IPS-NIHi7 (cell line): ENCODE results near the gene MFSD2A.
"Not testable (repeated sequence)": the region's sequence is repeated elsewhere in the genome, so short reads cannot be mapped to it uniquely, and the experiment has no call there.

Experiments
- DNase-seq: peaks from one replicate; pipeline ENCODE4 v3.0.0; 2012; ENCODE audit warnings: mixed read lengths; ENCODE audit errors: extremely low spot score

Gene MFSD2A

DNA sequence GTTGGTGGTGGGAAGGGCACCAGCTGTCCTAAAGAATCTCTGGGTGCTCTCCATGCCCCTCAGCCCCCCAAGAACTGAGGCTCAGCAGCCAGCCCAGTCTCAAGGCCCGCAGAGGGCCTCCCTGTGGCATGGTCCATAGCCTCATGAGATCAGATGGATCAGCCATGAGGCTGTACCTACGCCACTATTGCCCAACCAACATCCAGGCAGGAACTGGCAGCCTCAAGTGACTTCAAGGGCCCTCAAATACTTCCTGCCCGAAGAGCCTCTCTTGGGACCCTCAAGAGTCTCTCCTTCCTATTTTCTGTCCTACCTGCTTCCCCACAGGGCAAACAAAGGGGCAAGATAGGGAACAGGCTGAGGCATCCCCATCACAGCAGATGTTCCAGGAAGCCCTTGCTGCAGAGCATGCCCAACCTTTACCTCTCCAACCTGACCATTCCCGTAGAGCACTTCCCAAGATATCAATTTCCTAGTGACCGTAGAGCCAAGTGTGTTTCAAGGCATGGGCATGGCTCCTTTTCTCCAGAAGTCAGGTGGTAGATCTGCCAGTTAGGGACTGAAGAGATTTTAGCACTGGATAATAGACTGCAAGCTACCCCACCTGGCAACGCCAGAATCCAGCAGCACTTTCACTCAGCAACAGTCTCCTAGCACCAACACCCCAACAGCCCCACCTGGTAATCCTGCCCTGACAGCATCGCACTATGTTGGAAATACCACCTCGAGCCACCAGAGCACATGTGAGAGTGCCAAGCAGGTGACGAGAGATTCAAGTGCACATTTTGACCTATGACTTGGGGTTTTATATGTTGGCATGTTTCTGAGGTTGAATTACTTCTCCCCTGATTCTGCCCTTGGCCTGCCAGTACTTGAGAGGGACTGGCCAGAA is 13.7 kb upstream of the MFSD2A start:
- no peak for DNase-seq

DNA sequence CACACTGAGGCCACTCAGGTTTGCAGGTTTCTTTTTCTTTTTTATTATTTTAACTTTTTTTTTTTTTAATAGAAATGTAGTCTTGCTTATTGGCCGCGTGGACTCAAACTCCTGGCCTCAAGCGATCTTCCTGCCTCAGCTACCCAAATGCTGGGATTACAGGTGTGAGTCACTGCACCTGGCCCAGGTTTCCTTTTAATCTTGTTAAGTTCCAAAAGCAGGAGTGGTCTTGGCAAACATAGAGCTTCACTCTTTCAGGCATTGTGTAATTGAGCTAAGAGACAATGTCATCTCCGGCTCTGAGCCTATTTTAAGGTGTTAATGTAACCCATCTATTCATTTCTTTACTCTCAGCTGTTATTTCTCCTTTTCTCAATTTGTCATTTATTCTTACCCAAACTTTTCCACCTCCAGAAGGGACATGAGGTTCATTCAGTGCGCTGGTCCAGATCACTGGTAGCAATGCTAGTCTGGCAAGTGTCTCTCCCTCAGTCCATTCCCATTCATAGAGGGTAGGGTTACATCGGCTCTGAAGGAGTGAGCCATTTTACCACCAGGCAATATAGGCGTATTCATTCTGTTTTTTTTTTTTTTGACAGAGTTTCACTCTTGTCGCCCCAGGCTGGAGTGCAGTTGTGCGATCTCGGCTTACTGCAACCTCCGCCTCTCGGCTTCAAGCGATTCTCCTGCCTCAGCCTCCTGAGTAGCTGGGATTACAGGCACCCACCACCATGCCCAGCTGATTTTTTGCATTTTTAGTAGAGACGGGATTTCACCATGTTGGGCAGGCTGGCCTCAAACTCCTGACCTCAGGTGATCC is 11.3 kb upstream of the MFSD2A start:
- no peak for DNase-seq

DNA sequence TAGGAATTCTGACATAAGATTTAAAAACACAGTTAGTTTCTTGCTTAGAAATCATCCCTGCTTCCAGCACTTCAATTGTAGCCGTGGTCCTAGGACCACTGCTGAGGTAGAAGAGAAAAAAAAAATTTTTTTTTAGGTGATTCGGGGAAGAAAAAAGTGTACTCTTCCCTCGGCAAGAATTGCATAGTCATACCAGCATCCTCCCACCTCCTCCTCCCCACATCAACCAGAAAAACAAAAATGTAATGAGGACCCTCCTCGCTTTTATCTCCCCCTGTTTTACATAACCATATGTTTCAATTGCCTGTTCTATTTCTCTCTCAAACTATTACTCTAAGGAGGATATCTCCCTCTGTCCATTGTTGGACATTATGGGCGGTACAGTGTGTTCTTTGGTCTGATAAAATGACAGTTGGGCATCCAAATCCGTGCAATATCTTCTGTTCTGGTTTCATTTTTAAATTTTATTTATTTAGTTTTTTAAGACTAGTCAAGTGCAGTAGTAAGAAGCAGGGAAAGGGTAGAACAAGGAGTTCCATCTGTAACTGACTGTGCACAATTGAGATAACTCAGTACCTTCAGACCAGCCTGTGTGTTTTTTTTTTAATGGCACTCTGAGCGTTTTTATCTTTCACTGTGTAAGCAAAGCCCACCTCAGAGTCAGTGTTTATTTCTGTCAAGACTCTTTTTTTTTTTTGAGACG is 10.4 kb upstream of the MFSD2A start:
- no peak for DNase-seq

DNA sequence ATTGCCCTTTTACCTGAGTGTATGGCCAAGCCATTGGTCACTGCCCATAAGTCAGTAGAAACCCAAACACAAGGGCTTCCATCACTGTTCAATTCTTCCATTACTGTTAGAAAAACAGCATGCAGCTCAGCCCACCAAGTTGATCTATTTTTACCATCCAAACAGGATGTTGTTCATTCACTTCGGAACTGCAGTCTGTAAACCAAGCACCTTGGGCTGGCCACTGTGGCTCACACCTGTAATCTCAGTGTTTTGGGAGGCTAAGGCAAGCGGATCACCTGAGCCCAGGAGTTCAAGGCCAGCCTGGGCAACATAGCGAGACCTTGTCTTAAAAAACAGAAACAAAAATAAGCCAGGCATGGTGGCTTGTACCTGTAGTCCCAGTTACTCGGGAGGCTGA is 8.7 kb upstream of the MFSD2A start:
- no peak for DNase-seq

DNA sequence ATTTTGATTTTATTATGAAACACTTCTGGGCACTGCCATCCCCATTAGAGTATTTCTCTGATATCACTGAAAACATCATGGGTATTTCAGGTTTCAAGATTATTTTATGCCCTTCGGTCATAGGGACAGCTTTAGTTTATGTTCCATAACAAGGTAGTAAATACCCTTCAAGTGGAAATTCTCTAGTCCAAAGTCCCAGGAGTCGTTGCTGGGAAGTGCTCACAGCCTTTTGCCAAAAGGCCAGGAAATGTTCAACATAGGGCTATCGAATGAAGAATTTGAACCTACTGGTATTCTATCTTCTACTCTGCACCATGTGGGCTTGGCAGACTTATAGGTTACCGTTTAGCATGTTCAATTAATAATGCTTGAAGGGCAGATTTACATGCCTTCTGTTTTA is 7.7 kb upstream of the MFSD2A start:
- no peak for DNase-seq

DNA sequence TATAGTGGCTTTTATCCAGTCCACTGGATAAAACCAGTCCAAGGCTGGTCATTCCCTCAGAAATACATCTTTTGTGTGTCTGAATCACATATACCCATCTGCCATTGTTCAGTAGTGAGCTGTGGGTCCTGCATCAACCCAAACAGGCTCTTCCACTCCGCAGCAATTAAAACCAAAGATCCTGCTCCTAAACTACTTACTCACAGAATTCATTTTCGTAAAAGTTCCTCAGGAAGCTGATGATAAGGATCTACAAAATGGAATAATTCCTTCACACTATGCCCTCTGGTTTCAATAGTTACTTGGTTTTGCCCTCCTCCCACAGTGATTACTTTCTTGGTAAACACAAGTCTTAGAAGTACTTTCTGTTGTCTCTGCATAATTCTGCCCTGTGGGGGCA is 5.1 kb upstream of the MFSD2A start:
- DNase-seq: no peak

DNA sequence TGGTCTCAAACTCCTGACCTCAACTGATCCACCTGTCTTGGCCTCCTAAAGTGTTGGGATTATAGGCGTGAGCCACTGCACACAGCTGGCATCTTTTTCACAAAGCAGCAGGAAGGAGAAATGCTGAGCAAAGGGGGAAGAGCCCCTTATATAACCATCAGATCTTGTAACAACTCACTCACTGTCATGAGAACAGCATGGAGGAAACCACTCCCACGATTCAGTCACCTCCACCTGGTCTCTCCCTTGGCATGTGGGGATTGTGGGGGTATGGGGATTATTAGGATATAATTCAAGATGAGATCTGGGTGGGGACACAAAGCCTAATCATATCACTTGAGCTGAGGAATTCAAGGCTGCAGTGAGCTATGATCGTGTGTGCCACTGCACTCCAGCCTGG is 3.0 kb upstream of the MFSD2A start:
- no peak for DNase-seq

DNA sequence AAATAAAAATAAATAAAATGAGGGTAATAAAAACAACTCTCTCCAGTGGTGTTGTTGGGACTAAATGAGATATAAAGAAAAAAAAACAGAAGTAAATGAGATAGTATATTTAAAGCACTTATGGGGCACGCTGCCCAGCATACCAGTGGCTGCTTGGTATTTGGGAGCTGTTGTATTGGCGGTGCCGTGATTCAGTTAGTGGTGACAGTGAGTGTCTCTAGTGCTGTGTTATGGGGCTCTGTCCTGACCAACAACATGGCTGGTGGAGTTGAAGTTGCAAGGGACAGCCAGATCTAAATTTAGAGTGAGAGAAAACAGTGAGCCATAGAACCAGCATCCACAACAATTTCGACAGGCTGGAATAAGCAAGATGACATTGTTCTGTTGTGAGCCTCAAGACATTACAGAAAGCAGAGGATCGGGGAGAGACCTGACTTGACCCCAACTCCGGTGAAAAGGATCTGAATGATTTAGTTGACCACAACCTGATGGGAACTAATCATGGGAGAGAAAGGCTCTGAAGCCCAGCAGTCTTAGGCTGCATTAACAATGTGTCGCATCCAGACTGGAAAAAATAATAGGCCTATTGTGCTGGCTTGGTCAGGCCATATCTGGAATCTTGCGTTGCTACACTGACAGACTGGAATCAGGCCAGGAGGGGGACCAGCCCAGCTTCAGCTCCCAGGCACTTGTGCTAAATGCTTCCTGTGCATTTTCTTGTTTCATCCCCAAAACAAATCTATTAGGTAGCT is 2.4 kb upstream of the MFSD2A start:
- no peak for DNase-seq

DNA sequence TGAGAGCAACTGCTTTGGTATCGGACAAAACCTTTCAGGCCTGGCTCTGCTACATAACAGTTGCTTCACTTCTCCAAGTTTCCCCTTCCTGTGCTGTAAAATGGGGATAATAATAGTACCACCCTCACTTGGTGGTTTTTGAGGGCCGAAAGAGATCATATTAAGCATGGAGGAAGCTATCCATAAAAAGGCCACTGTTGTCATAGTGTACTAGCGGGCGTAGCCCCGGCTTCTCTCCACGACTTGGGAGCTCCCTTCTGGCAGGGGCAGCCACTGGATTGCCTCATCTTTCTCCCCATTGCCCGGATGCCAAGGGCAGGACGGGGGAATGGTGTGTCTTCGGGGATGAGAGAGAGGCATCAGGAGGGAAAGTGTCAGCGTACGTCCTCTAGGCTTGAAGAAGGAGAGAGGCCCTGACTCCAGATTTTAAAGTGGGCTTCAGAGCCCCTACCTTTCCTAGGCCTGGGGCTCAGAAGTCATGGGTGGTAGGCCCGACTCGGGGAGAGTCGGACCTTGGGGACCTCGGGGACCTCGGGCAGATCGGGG is 548 bp upstream of the MFSD2A start:
- DNase-seq: no peak

DNA sequence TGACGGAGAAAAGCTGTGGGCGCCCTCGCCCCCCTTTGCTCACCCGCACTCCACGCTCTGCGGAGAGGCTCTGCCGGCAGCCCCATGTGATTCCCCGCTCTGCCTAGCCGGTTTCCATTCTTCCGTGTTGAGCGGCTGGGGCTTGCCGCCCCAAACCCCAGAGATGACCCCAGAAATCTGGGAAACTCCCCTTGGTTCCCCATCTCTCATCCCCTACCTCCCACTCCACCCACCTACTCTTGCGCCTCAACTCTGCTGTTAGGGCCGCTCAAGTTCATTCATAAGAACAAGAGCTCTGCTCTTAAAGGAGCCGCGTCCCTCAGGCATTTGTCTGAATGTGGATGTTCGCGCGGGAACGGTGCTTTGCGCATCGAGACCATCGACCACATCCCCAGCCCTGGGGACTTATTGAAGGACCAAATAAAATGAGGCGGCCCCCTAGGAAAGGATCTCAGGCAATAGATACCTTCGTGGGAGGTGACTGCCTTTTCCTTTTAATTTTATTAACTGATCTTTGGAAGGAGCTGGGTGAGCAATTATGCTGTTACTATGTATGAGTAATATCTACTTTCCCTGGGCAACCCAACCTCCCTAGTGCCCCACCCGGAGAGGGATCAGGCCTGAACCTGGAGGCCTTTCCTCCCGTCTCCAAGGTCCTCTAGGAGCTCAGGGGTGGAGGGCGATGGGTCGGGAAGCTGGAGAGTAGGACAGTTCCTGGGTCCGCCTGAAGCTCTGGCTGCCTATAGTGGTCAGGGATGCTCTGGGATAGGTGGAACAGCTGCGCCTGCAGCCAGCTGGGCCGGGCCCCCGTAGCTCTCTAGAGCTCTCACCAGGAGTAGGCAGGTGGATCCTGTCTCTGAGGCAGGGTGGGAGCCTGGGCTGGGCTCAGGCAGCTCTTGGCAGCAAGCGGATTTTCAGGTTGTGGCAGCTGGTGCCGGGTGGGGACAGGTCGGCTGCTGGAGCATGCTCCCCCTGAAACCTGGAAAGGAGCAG is 898 bp downstream of the MFSD2A start:
- peak; percentile 33 for DNase-seq

DNA sequence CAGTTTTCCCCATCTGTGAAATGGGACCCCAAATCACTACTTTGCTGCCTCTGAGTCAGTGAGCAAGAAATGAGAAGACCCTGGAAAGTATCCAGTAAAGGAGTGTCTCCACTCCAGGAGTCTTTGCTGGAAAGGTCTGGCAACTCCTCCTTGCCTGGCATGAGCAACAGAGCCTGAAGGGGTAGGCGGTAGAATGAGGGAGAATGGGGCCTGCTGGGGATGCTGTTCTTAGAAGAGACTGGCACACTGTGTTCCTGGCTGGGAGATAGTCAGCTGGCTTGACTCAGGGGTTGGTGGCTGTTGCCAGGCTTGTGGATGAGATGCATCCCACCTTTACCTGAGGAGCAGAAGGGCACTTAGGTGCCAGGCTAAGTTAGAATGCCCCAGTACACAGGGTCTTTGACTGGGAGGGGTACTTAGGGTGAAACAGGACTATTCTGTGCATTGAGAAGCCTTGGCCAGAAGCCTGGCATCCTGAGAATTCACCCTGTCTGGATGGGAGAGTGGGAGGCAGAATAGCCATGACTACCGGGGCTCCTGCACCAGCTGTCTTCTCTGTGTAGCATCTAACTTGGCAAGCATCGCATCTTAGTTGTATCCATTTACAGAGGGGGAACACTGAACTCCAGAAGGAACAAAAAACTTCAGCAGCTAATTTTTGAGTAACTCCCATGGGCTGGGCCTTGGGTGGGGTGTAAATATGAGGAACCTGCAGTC is 2.5 kb downstream of the MFSD2A start:
- no peak for DNase-seq

DNA sequence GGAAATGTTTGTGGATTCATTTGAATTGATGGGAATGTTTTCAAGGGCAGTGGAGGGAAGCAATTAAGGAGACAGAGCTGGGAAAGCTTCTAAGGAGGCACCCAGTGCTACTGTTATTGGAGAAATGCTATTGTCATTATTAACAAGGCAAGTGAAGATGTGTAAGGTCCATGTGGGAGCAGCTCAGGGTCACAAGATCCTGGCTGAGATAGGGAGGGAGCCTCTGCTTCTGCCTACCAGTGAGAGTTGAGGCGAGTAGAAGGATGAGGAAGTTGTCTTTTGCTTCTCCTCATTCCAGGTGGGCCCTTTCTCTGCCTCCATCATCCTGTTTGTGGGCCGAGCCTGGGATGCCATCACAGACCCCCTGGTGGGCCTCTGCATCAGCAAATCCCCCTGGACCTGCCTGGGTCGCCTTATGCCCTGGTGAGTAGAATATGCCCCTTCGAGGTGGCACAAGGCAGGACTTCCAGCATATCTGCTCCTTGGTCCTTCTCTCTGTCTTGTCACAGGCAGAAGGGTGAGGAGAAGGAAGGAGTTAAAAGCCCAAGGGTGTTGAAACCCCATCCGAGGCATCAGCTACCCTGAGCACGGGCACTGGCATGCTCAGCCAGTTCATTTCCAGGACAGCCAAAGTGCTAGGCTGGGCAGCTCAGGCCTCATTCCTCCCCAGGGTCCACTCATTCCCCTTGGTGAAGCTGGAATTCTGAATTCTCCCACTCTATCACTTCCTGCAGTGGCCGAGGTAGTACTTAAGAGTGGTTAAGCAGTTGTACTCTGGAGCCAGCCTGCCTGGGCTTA is 3.7 kb downstream of the MFSD2A start:
- DNase-seq: no peak

DNA sequence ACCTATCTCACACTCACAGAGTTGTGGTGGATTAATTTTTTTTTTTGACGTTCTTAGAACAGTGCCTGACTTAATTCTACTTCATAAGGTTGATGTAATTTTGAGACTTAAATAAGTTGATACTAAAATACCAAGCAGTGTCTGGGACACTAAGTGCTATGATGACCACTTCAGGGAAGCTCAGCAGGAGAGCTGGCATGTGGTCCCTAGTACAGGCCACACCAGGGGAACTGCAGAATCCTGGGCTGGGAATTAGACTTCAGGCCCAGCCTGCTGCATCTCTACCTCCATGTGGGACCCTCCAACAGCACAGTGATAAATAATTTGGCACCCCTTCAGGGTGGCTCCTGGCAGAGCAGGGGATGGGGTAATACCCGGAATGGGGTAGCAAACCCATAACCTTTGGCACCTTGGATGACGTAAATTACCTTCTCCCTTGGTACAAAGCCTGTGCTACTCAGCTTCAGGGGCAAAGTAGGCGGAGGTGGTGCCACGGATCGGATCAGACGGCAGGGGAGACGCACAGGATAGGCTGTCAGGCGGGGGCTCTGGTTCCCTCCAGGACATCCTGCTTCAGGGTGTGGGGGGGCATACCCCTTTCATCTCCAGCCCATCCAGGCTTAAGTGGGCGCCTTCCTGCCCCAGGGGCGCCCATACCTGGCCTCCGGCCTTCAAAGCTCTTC is 4.8 kb downstream of the MFSD2A start:
- no peak for DNase-seq

DNA sequence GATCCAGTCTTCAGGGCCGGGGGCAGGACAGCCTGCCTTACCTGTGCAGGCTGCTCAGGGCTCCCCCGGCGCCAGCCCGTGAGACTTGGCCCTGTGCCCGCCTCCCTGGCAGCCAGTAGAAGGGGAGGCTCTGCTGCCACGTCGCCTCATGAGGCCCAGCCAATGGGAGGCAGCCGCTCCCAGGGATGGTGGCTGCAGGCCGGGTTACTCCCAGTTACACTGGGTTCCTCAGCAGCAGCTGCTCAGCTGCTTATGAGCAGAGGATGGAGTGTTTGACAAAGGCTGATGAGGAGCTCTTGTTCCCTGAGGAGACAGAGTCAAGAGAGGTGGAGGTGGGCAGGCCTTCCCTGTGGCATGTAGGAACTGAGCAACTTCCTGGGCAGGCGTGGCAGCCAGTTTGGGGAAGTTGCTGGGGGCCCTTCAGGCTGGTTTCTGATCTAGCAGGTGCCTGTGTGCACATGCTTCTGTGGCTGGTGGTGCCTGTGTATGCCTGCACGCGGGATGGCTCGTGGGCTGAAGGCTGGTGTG is 5.5 kb downstream of the MFSD2A start:
- no peak for DNase-seq

DNA sequence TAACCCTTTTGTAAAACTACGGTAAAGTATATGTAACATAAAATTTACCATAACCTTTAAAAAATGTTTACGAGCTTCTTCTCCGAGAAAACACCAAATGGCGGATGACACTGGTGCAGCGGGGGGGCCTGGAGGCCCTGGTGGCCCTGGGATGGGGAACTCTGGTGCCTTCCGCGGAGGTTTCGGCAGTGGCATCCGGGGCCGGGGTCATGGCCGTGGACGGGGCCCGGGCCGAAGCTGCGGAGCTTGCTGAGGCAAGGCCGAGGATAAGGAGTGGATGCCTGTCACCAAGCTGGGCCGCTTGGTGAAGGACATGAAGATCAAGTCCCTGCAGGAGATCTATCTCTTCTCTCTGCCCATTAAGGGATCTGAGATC is 7.5 kb downstream of the MFSD2A start:
- no peak for DNase-seq

DNA sequence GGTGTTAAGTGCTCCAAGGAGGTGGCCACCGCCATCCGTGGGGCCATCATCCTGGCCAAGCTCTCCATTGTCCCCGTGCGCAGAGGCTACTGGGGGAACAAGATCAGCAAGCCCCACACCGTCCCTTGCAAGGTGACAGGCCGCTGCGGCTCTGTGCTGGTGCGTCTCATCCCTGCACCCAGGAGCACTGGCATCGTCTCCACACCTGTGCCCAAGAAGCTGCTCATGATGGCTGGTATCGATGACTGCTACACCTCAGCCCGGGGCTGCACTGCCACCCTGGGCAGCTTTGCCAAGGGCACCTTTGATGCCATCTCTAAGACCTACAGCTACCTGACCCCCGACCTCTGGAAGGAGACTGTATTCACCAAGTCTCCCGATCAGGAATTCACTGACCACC is 8.0 kb downstream of the MFSD2A start:
- not testable (repeated sequence) for DNase-seq

DNA sequence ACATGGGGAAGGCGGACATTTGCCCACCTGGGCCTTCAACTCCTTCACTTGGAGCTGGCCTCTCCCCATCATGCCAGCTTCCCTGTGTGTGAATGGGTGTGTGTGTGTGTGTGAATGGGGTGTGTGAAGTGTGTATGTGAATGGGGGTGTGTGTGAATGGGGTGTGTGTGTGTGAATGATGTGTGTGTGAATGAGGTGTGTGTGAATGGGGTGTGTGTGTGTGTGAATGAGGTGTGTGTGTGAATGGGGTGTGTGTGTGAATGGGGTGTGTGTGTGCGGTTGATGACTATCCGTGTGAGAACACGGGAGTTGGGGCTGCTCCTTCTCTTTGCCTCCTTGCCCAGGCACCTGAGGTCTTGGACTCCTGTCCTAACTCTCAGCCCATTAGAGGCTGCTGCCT is 9.6 kb downstream of the MFSD2A start:
- no peak for DNase-seq

DNA sequence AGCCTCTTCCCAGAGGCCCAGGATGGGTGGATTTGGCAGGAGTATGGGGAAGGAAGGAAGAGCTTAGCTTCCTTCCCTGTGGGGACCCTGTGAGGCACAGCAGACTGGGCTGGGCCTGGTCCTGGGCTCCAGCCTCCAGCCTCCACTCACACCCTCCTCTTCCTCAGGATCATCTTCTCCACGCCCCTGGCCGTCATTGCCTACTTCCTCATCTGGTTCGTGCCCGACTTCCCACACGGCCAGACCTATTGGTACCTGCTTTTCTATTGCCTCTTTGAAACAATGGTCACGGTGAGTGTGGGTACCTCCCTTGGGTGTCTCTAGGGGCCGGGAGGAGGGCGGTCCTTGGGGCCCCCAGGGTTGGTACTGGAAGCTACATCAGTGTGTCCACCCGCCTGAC is 10.1 kb downstream of the MFSD2A start:
- no peak for DNase-seq
